ENCODE measurements around the gene RASGRF2. TPM values are rescaled to one million over a fixed set of nuclear protein-coding genes. Genes with fewer than 3 reads are reported as not detected.

The RASGRF2 gene
- total RNA-seq, 1 experiment from 2014 or later = not detected

- TF ChIP-seq, protein P1, sequence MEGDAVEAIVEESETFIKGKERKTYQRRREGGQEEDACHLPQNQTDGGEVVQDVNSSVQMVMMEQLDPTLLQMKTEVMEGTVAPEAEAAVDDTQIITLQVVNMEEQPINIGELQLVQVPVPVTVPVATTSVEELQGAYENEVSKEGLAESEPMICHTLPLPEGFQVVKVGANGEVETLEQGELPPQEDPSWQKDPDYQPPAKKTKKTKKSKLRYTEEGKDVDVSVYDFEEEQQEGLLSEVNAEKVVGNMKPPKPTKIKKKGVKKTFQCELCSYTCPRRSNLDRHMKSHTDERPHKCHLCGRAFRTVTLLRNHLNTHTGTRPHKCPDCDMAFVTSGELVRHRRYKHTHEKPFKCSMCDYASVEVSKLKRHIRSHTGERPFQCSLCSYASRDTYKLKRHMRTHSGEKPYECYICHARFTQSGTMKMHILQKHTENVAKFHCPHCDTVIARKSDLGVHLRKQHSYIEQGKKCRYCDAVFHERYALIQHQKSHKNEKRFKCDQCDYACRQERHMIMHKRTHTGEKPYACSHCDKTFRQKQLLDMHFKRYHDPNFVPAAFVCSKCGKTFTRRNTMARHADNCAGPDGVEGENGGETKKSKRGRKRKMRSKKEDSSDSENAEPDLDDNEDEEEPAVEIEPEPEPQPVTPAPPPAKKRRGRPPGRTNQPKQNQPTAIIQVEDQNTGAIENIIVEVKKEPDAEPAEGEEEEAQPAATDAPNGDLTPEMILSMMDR (IDR thresholded peaks at IDR 0.05; ENCODE audit: unreplicated experiment) = no peak
- intact Hi-C loops (cut with micrococcal nuclease) = no loop called here
- no peak overlapping the region for H3K4me3 Mint-ChIP-seq (ENCODE audit: unreplicated experiment)
- H3K27me3 Mint-ChIP-seq (ENCODE audit: insufficient read depth, unreplicated experiment) = peaks cover 41% of the 10 kb centered on the region
- CTCF ChIA-PET = no interaction called here
- H3K36me3 Mint-ChIP-seq (ENCODE audit: insufficient read depth, unreplicated experiment) = no peaks in the 10 kb centered on the region
- no TSS peak for BruUV-seq (replicated peaks)
- DNase-seq (ENCODE audit: unreplicated experiment) = no peak
- H3K27ac Mint-ChIP-seq (ENCODE audit: low read depth, unreplicated experiment) = no peak overlapping the region
- H3K4me1 Mint-ChIP-seq (ENCODE audit: insufficient read depth, unreplicated experiment) = peaks cover 18% of the 10 kb centered on the region
- H3K9me3 Mint-ChIP-seq (ENCODE audit: unreplicated experiment) = no peaks in the 10 kb centered on the region
- POLR2A ChIA-PET = no interaction called here
These were observed 61.3 kb downstream of the RASGRF2 start for GRCh38 chr5:81021486-81021885.

- H3K9me3 Mint-ChIP-seq (ENCODE audit: unreplicated experiment) = no peaks in the 10 kb centered on the region
- intact Hi-C loops (cut with micrococcal nuclease) = no loop called here
- TF ChIP-seq, protein P1 (IDR thresholded peaks at IDR 0.05; ENCODE audit: unreplicated experiment) = no peak
- H3K4me3 Mint-ChIP-seq (ENCODE audit: unreplicated experiment) = no peak overlapping the region
- no peaks in the 10 kb centered on the region for H3K36me3 Mint-ChIP-seq (ENCODE audit: insufficient read depth, unreplicated experiment)
- peaks cover 45% of the 10 kb centered on the region for H3K27me3 Mint-ChIP-seq (ENCODE audit: insufficient read depth, unreplicated experiment)
- H3K27ac Mint-ChIP-seq (ENCODE audit: low read depth, unreplicated experiment) = no peak overlapping the region
- BruUV-seq (replicated peaks) = no TSS peak
- ChIA-PET POLR2A (no interaction called here), CTCF (interaction anchor here (0.6 kb wide), 2 partner anchors 16 to 683 kb away, joined by 3 read pairs; no protein-coding TSS in a partner anchor)
- peaks cover 18% of the 10 kb centered on the region for H3K4me1 Mint-ChIP-seq (ENCODE audit: insufficient read depth, unreplicated experiment)
- DNase-seq (ENCODE audit: unreplicated experiment) = no peak
These were observed 62.0 kb downstream of the RASGRF2 start for GRCh38 chr5:81021951-81022687.

GRCh38 chr5:81022688-81023084 lies 62.5 kb downstream of the RASGRF2 start:
- H3K27me3 Mint-ChIP-seq (ENCODE audit: insufficient read depth, unreplicated experiment) = peaks cover 51% of the 10 kb centered on the region
- no peak overlapping the region for H3K27ac Mint-ChIP-seq (ENCODE audit: low read depth, unreplicated experiment)
- intact Hi-C loops (cut with micrococcal nuclease) = no loop called here
- TF ChIP-seq, protein P1 (IDR thresholded peaks at IDR 0.05; ENCODE audit: unreplicated experiment) = no peak
- H3K4me3 Mint-ChIP-seq (ENCODE audit: unreplicated experiment) = no peak overlapping the region
- DNase-seq (ENCODE audit: unreplicated experiment) = no peak
- no peaks in the 10 kb centered on the region for H3K36me3 Mint-ChIP-seq (ENCODE audit: insufficient read depth, unreplicated experiment)
- POLR2A ChIA-PET = no interaction called here
- no TSS peak for BruUV-seq (replicated peaks)
- no peaks in the 10 kb centered on the region for H3K9me3 Mint-ChIP-seq (ENCODE audit: unreplicated experiment)
- H3K4me1 Mint-ChIP-seq (ENCODE audit: insufficient read depth, unreplicated experiment) = peaks cover 18% of the 10 kb centered on the region
- CTCF ChIA-PET = interaction anchor here (0.6 to 0.7 kb wide), 3 partner anchors 14 to 684 kb away, joined by 3 read pairs; no protein-coding TSS in a partner anchor

DNA sequence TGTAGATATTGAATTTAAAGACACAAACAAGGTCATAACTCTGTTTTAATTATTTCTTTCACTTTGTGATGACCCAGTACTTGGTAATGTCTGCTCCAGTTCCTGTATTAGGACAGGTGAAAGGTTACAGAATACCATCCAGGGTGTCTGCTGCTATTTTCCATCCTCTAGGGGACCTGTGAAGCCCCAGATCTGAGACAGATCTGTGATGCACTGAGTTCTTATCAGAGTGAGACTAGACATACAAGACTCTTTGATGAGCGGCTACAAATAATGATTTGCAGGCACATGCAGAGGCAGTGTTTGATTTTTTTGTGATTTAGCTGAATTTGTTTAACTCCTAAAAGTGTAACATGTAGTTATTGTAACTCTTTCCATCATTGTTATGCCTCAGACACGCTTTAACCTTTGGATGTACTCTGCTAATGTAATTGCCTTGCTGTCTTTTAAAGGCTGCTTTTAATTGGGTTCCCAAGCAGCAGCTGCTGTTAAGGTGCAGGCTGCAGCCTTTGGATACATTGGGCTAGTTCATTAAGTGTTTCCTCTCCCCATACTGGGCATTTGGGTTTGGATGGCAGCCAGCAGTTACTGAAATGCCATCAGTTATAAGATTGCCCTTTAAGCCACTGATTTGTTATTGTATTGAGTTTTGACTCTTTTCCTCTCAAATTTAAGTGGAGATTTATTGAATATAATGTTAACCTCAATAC lies 63.3 kb downstream of the RASGRF2 start:
- peaks cover 56% of the 10 kb centered on the region for H3K27me3 Mint-ChIP-seq (ENCODE audit: insufficient read depth, unreplicated experiment)
- no TSS peak for BruUV-seq (replicated peaks)
- no peaks in the 10 kb centered on the region for H3K36me3 Mint-ChIP-seq (ENCODE audit: insufficient read depth, unreplicated experiment)
- H3K27ac Mint-ChIP-seq (ENCODE audit: low read depth, unreplicated experiment) = no peak overlapping the region
- no peak for DNase-seq (ENCODE audit: unreplicated experiment)
- ChIA-PET CTCF (interaction anchor here (0.7 kb wide), 1 partner anchor 13 kb away, joined by 3 read pairs; no protein-coding TSS in a partner anchor), POLR2A (no interaction called here)
- H3K9me3 Mint-ChIP-seq (ENCODE audit: unreplicated experiment) = no peaks in the 10 kb centered on the region
- no peak overlapping the region for H3K4me3 Mint-ChIP-seq (ENCODE audit: unreplicated experiment)
- TF ChIP-seq, protein P1 (IDR thresholded peaks at IDR 0.05; ENCODE audit: unreplicated experiment) = no peak
- peaks cover 13% of the 10 kb centered on the region for H3K4me1 Mint-ChIP-seq (ENCODE audit: insufficient read depth, unreplicated experiment)
- intact Hi-C loops (cut with micrococcal nuclease) = no loop called here
